ENCODE measurements around the gene IRF2.

The IRF2 gene

DNA sequence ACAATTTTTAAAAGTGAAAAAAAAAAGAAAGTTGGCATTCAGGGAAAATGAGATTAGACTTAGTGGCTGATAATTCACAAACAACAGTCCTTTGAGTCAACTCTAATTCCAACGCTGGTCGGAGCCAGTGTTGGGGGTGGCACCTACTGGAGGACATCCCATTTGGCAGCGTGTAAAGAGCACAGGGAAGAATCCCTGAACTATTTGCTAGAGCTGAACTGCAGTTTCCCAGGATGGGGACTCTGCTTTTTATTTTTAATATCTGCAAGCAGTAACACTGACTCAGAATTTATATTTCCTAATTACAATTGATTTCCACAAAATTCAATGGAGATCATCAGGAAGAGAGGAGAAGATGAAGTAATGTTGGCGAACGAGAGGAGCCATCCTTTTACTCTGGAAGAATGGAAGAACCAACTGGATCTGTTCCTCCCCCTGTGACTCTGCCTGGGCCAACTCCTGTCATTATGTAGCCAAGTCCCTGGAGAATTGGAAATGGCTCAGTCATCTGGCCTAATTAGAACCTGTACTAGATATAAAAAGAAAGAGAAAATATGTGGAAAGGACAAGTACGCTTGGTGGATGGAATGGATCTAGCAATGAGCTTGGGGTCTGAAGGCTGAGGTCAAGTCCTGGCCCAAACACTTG, 76.7 kb downstream of the IRF2 start:
- no peak overlapping the region for H2AFZ ChIP-seq
- H3K4me2 ChIP-seq (ENCODE audit: low read length), result no peak overlapping the region
- TF ChIP-seq, protein P1, sequence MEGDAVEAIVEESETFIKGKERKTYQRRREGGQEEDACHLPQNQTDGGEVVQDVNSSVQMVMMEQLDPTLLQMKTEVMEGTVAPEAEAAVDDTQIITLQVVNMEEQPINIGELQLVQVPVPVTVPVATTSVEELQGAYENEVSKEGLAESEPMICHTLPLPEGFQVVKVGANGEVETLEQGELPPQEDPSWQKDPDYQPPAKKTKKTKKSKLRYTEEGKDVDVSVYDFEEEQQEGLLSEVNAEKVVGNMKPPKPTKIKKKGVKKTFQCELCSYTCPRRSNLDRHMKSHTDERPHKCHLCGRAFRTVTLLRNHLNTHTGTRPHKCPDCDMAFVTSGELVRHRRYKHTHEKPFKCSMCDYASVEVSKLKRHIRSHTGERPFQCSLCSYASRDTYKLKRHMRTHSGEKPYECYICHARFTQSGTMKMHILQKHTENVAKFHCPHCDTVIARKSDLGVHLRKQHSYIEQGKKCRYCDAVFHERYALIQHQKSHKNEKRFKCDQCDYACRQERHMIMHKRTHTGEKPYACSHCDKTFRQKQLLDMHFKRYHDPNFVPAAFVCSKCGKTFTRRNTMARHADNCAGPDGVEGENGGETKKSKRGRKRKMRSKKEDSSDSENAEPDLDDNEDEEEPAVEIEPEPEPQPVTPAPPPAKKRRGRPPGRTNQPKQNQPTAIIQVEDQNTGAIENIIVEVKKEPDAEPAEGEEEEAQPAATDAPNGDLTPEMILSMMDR (IDR thresholded peaks at IDR 0.05), result no peak
- H3K4me1 ChIP-seq, result no peaks in the 10 kb centered on the region
- no peaks in the 10 kb centered on the region for H3K79me2 ChIP-seq
- H3K27ac ChIP-seq, result no peak overlapping the region
- H3K9ac ChIP-seq, result no peak overlapping the region
- H3K4me3 ChIP-seq (ENCODE audit: low read depth, low read length), result no peak overlapping the region
- no peaks in the 10 kb centered on the region for H3K27me3 ChIP-seq (ENCODE audit: control insufficient read depth, insufficient read depth, low read length)
- no peaks in the 10 kb centered on the region for H3K36me3 ChIP-seq (ENCODE audit: control insufficient read depth, insufficient read depth, low read length)
- H3K9me3 ChIP-seq (ENCODE audit: control insufficient read depth, low read length), result no peaks in the 10 kb centered on the region

DNA sequence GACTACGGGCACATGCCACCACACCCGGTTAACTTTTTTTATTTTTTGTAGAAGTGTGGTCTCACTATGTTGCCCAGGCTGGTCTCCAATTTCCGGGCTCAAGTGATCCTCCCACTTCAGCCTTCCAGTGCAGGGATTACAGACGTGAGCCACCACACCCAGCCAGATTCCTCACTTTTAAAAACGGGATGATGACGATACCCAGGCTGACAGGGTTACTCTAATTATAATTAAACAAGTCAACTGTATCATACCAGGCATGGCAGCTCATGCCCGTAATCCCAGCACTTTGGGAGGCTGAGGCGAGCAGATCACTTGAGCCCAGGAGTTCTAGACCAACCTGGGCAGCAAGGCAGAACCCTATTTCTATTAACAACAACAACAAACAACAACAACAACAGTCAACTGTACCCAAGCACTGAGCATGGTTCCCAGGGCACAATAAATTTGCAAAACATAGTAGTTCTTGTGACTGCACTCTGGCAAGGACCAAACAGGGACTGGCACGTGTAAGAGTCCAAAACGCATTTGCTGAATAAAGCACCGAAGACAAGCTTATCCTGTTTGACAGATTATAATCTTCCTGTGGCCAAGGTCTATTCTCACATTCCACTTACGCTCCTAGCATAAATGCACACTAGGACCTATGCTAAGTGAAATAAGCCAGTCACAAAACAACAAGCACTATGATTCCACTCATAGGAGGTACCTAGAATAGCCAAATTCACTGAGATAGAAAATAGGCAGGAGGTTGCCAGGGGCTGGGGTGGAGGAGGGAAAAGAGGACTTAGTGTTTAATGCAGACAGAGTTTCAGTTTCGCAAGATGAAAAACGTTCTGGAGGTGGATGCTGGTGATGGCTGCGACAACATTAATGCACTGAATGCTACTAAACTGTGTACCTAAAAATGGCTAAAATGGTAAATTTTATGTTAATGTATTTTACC, 77.5 kb downstream of the IRF2 start:
- Histone ChIP-seq H3K4me2 (ENCODE audit: low read length) (no peak overlapping the region), H3K4me3 (ENCODE audit: low read depth, low read length) (no peak overlapping the region), H3K79me2 (no peaks in the 10 kb centered on the region), H3K36me3 (ENCODE audit: control insufficient read depth, insufficient read depth, low read length) (no peaks in the 10 kb centered on the region), H3K4me1 (no peaks in the 10 kb centered on the region), H2AFZ (no peak overlapping the region), H3K27ac (no peak overlapping the region), H3K27me3 (ENCODE audit: control insufficient read depth, insufficient read depth, low read length) (no peaks in the 10 kb centered on the region), H3K9me3 (ENCODE audit: control insufficient read depth, low read length) (no peaks in the 10 kb centered on the region), H3K9ac (no peak overlapping the region)
- TF ChIP-seq, protein P1 (IDR thresholded peaks at IDR 0.05), result no peak

DNA sequence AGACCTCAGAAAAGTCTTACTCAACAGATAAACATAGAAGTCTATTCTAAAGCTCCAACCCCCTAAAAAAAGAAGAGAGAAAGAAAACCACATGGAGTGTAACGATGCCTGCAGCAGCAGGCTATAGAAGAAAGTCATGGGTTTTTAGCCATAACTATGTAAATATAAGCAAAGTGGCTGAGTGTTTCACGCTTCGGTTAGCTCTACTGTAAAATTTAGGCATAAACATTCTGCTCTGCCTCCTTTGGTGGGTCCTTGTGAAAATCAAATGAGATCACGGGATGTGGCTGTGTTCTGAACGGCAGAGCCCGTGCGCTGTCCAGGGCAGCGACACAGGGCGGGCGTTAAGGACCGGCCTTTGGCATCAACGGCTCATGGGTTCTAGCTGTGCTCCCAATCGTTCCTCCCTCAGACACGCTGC, 78.4 kb downstream of the IRF2 start:
- Histone ChIP-seq H3K79me2 (no peaks in the 10 kb centered on the region), H3K4me1 (no peaks in the 10 kb centered on the region), H3K36me3 (ENCODE audit: control insufficient read depth, insufficient read depth, low read length) (no peaks in the 10 kb centered on the region), H3K27ac (no peak overlapping the region), H2AFZ (no peak overlapping the region), H3K4me2 (ENCODE audit: low read length) (no peak overlapping the region), H3K4me3 (ENCODE audit: low read depth, low read length) (no peak overlapping the region), H3K9ac (no peak overlapping the region), H3K27me3 (ENCODE audit: control insufficient read depth, insufficient read depth, low read length) (no peaks in the 10 kb centered on the region), H3K9me3 (ENCODE audit: control insufficient read depth, low read length) (no peaks in the 10 kb centered on the region)
- TF ChIP-seq, protein P1 (IDR thresholded peaks at IDR 0.05), result no peak

DNA sequence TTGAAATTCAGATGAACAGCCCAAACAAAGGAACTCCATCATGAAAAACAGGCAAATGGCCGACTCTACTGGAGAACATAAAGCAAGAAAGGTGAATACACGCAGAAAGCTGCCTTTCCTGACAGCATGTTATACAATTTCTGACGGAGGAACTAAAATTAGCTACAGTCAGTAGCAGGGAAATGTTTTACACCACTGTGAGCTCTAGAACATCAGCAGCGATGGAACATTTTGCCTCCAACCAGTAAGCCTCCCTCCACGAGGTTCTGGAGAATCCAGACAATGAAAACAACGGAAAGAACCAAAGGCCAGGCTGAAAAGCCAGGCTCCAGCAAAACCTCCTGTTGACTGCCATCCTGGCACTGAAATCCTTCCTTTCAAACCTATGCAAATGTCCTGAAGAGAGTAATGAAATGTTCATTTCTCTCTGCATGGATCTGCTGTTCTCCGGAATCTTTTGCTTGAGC, 78.9 kb downstream of the IRF2 start:
- Histone ChIP-seq H3K9me3 (ENCODE audit: control insufficient read depth, low read length) (no peaks in the 10 kb centered on the region), H3K79me2 (no peaks in the 10 kb centered on the region), H3K9ac (no peak overlapping the region), H3K4me1 (no peaks in the 10 kb centered on the region), H3K4me2 (ENCODE audit: low read length) (no peak overlapping the region), H3K27ac (no peak overlapping the region), H3K27me3 (ENCODE audit: control insufficient read depth, insufficient read depth, low read length) (no peaks in the 10 kb centered on the region), H2AFZ (no peak overlapping the region), H3K36me3 (ENCODE audit: control insufficient read depth, insufficient read depth, low read length) (no peaks in the 10 kb centered on the region), H3K4me3 (ENCODE audit: low read depth, low read length) (no peak overlapping the region)
- TF ChIP-seq, protein P1 (IDR thresholded peaks at IDR 0.05), result no peak
